CD4-positive, alpha-beta T cell treated with Interleukin-2 at 100 ng/mL for 4 hours (primary cell): Measurements from ENCODE around the gene PVALEF.
"Not testable (repeated sequence)": the region's sequence is repeated elsewhere in the genome, so short reads cannot be mapped to it uniquely, and the experiment has no call there.

Experiments used
- DNase-seq: peaks from one replicate; pipeline ENCODE4 v3.0.0-alpha.2; 2020; ENCODE audit warnings: low spot score

Gene PVALEF

GRCh38 chr17:81221371-81221841 lies 56.1 kb downstream of the PVALEF start:
- DNase-seq = no peak

- DNase-seq = no peak
Observed at GRCh38 chr17:81221842-81222619, 56.7 kb downstream of the PVALEF start.

- no peak for DNase-seq
Observed at GRCh38 chr17:81222620-81222905, 57.3 kb downstream of the PVALEF start.

DNA sequence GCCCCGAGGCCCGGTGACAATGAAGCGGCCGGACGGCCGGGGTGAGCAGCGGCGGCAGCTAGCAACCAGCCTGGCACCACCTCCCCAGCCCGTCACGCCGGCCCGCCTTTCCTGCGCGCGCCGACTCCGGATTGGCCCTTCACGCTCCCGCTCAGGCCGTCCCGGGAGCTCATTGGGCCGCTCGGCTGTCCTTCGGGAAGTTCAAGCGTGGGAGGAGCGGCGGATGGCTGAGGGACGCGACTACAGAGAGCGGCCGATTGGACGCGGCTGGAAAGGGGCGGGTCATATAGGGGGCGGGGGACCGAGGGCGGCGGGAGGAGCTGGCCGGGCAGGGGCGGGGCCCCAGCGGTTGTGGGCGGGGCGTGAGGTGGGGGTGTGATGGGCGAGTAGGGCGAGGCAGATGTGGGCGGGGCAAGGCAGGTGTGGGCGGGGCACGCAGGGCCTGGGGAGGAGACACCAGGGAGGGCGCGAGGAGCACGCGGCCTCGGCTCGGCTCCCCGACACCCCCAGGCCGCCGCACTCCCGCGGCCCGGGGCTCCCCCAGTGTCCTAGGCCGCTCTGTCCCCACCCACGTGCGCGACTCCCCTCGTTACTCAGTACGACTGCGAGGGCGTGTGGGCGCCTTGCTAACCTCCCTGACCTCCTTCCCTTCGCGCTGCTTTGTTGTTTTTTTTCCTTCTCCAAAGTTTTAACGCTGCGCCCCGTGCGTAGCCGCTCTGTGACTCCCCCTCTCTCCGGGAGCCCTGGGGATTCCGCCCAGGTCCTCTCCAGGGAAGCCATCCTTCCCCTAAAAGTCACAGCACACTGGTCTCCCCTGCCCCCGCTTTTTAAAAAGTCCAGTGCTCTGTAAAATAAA lies 57.8 kb downstream of the PVALEF start, which contains the start of gene CEP131:
TSS of gene CEP131 (minus strand) at position 60 of the 856 bp plus-strand sequence. CDS start 2,909 bp downstream, outside the sequence.
- DNase-seq = peak; percentile 99

DNA sequence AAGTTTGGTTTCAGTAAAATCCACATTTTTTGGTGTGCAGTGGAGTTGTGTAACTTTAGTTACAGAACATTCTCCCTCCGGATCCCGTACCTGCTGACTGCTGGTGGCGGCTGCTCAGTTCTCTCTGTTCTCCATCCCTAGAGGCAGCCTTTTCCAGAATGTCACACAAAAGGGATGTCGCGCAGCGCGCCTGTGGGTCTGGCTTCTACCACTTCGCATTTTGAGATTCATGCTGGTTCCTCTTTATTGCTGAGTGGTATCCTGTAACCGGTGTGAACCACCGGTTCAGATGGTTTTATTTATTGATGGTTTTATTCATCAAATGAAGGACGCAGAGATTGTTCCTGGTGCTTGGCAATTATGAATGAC lies 58.4 kb downstream of the PVALEF start:
- no peak for DNase-seq

DNA sequence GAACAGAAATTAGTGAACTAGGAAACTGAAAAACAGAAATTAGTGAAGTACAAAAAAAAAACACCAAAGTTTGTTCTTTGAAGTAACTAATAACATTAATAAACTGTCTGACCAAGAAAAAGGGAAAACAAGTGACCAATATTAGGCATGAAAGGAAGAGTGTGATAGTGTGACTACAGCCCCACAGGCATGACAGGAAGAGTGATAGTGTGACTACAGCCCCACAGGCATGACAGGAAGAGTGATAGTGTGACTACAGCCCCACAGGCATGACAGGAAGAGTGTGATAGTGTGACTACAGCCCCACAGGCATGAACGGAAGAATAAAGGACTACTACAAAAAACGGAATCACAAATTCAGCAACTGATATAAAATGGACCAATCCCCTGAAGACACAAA lies 62.3 kb downstream of the PVALEF start:
- DNase-seq = not testable (repeated sequence)

DNA sequence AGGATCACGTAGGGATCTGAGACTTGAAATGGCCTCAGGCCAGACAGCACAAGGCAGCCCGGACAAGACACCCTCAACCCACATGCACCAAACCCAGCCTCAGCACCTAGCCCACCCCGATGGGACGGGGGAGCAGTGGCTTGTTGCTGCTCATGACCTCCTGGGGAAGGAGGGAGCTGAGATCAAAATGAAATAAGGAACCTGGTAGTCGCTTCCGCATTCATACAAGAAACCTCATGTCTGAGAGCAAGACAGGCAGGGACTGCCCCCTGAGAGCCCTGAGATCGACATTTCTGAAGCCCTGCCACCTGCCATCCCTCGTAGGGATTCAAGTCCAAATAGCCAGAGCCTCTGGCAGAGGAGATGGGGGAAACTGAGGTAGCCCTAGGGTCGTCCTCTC lies 63.1 kb downstream of the PVALEF start:
- no peak for DNase-seq

GRCh38 chr17:81228834-81229665 lies 63.7 kb downstream of the PVALEF start:
- no peak for DNase-seq

DNA sequence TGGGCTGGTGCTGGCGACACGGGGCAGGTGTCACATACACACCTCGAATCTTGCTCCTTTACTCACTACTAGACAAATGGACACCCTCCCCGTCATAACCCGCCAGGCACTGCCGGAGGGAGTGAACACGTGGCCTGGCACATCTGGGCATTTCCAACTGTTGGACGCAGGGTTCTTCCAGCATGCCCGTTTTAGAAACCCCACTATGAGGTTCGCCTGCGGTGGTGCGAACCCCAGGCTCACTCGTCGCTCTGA lies 64.3 kb downstream of the PVALEF start:
- no peak for DNase-seq

DNA sequence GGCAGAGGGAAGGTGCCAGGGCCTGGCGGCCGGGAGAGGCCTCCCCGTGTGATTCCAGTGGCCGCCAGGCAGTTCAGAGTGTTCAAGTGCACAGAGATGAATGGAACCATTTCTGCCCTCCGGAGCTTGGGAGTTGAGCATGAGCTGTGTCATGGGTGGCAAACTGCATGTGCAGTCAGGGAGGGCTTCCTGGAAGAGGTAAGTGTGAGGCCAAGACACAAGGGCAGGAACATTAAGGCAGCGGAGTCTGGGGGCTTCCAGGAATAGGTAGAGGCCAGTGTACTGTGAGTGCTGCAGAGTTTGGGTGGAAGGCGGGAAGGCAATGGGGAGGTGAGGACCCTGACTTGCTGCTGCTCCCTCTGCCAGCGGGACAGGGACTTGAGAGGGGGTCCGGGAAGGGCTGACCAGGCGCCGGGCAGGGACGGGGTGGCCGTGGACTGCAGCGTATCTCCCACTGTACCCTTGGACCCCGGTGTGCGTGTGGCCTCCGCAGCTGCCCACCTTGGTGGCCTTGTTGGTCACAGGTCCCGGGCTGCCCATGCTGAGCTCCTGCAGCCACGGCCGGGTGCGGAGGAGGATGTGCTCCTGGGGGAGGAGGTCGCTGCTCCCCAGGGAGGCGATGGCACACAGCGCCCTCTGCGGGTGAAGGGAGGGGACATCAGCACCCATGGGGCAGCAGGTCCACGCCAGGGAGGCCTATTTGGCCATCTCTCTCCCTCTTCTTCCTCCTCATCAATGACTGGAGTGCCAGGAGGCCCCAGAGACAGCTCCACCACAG lies 64.9 kb downstream of the PVALEF start:
- DNase-seq = no peak

DNA sequence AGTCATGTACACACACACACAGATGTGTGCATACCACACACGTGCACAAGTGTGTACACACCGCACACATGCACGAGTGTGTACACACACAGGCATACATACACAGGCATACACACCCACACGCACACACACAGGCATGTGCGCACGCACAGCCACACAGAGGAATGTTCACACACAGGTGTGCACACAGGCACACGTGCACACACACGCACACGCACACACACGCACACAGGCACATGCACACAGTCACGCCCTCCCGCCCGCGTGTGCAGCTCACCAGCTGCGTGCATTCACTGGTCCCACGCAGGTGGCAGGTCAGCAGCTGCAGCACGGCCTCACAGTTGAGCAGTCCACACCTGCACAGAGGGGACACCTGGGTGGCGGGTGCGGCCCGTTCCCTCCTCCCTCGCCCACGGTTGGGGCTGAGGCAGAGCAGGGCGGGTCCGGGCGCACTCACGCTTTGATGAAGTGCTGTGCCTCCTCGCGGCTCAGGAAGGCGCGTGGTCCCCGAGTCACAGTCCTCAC lies 65.9 kb downstream of the PVALEF start:
- DNase-seq = no peak

GRCh38 chr17:81231766-81232581 lies 66.7 kb downstream of the PVALEF start:
- no peak for DNase-seq
